HL-60 (cell line): Measurements from ENCODE around the gene ZNF282.
A peak's percentile ranks its signal among the peaks of the same experiment; 100 is the strongest.

Experiments used
- DNase-seq, 2 experiments: peaks; one replicate each; pipeline ENCODE4 v3.0.0-alpha.2; 2010 to 2020; ENCODE audit warnings: low read depth in 1 of 2, low spot score in 1 of 2
- H3K27ac ChIP-seq: fragments of 250-450 bp; sonication (Bioruptor Pico); replicated peaks from 2 replicates; pipeline ENCODE4 v1.5.1; 2020; ENCODE audit warnings: mild to moderate bottlenecking, moderate library complexity
- H3K27me3 ChIP-seq: fragments of 250-450 bp; sonication (Bioruptor Pico); 2 replicates; pipeline ENCODE4 v1.5.1; 2021; ENCODE audit warnings: mild to moderate bottlenecking, moderate library complexity; ENCODE audit not compliant: insufficient read depth, poor library complexity, severe bottlenecking
- H3K4me3 ChIP-seq: replicated peaks from 2 replicates; pipeline ENCODE4 v1.5.1; 2011; ENCODE audit warnings: mild to moderate bottlenecking, control low read depth, low read length; ENCODE audit not compliant: insufficient read depth
- CTCF ChIP-seq: IDR thresholded peaks from one replicate; pipeline ENCODE4 v1.5.1; 2011; ENCODE audit warnings: low read length, control low read depth, inconsistent platforms; ENCODE audit not compliant: insufficient read depth
- GABPA ChIP-seq: IDR thresholded peaks from 2 replicates; pipeline ENCODE4 v1.6.1; 2012; ENCODE audit warnings: low read depth
- POLR2AphosphoS5 ChIP-seq: IDR thresholded peaks from 2 replicates; pipeline ENCODE4 v1.6.1; 2012; ENCODE audit warnings: low read depth
- REST ChIP-seq: IDR thresholded peaks from 2 replicates; pipeline ENCODE4 v1.6.1; 2012; ENCODE audit warnings: low read depth; ENCODE audit not compliant: insufficient replicate concordance
- SPI1 ChIP-seq: IDR thresholded peaks from 2 replicates; pipeline ENCODE4 v1.6.1; 2012; ENCODE audit warnings: low read depth, mild to moderate bottlenecking, borderline replicate concordance

Gene ZNF282

GRCh38 chr7:149237502-149237901 lies 42.2 kb downstream of the ZNF282 start:
- Histone ChIP-seq H3K27me3 (no peaks in the 10 kb centered on the region), H3K4me3 (no peak overlapping the region), H3K27ac (no peak overlapping the region)
- no peak for TF ChIP-seq SPI1
- no peak for TF ChIP-seq GABPA
- TF ChIP-seq POLR2AphosphoS5, result no peak
- TF ChIP-seq REST, result no peak
- no peak for TF ChIP-seq CTCF
- DNase-seq, result no peak

GRCh38 chr7:149238051-149238450 lies 42.7 kb downstream of the ZNF282 start:
- TF ChIP-seq GABPA (no peak), SPI1 (no peak), REST (no peak), POLR2AphosphoS5 (no peak), CTCF (no peak)
- no peak for DNase-seq
- Histone ChIP-seq H3K27ac (no peak overlapping the region), H3K27me3 (no peaks in the 10 kb centered on the region), H3K4me3 (no peak overlapping the region)

GRCh38 chr7:149239345-149240143 lies 44.2 kb downstream of the ZNF282 start, which contains the start of gene ZNF212:
Gene ZNF212, plus strand, starts transcription at chr7:149239651. Its CDS starts 128 bp downstream, at chr7:149239779.
- H3K27ac ChIP-seq, result peak within 1 kb of the TSS; percentile 73
- TF ChIP-seq REST, result peak; percentile 50
- peak; percentile 74 for TF ChIP-seq CTCF
- peak; percentile 76; the same call in 1 of the 2 replicates for TF ChIP-seq POLR2AphosphoS5
- TF ChIP-seq SPI1, result peak; percentile 58; the same call in 1 of the 2 replicates
- 0 out of 2 replicates have a peak, but pooled peaks have one; percentile 34 for TF ChIP-seq GABPA
- peak; percentile 78 to 96 for DNase-seq
- peak within 1 kb of the TSS; percentile 84 for H3K4me3 ChIP-seq
- H3K27me3 ChIP-seq, result no peaks in the 10 kb centered on the region
